HT-29 (cell line): ENCODE results near the gene CCDC90B. TPM values are rescaled to one million over a fixed set of nuclear protein-coding genes. Genes with fewer than 3 reads are reported as not detected.
A peak's percentile ranks its signal among the peaks of the same experiment; 100 is the strongest.
"Not testable (repeated sequence)": the region's sequence is repeated elsewhere in the genome, so short reads cannot be mapped to it uniquely, and the experiment has no call there.

Experiments
- DNase-seq: peaks from one replicate; pipeline ENCODE4 v3.0.0-alpha.2; 2015; ENCODE audit warnings: low spot score
- total RNA-seq: library from RNA; depleted of rRNA; stranded (reverse); fragments of >200 nt; shearing (Covaris generic); gene quantifications from 2 replicates; pipeline ENCODE4 v1.2.3, GENCODE V29; 2014; rRNA removed

Gene CCDC90B
- total RNA-seq: 26.6 and 29.9 TPM in 2 replicates

- peak; percentile 99 for DNase-seq
These were observed at the start of gene CCDC90B for GRCh38 chr11:83285771-83286528. Gene CCDC90B (minus strand): TSS chr11:83286367. CDS start chr11:83285972, 395 bp downstream.

- DNase-seq: no peak
These were observed 49.4 kb upstream of the CCDC90B start for GRCh38 chr11:83335446-83336070.

GRCh38 chr11:83330303-83330702 is 44.1 kb upstream of the CCDC90B start:
- DNase-seq: no peak

GRCh38 chr11:83326326-83326725 is 40.2 kb upstream of the CCDC90B start:
- DNase-seq: no peak

GRCh38 chr11:83319346-83319745 is 33.2 kb upstream of the CCDC90B start:
- no peak for DNase-seq

GRCh38 chr11:83318931-83319330 is 32.8 kb upstream of the CCDC90B start:
- no peak for DNase-seq

- no peak for DNase-seq
These were observed 31.9 kb upstream of the CCDC90B start for GRCh38 chr11:83317757-83318690.

GRCh38 chr11:83316897-83317268 is 30.7 kb upstream of the CCDC90B start:
- not testable (repeated sequence) for DNase-seq

- DNase-seq: not testable (repeated sequence)
These were observed 30.2 kb upstream of the CCDC90B start for GRCh38 chr11:83316143-83316896.

- no peak for DNase-seq
These were observed 26.3 kb upstream of the CCDC90B start for GRCh38 chr11:83312430-83312829.

GRCh38 chr11:83311701-83312100 is 25.5 kb upstream of the CCDC90B start:
- DNase-seq: no peak

GRCh38 chr11:83310718-83311117 is 24.6 kb upstream of the CCDC90B start:
- DNase-seq: peak; percentile 5

- DNase-seq: not testable (repeated sequence)
These were observed 22.4 kb upstream of the CCDC90B start for GRCh38 chr11:83308536-83308935.

GRCh38 chr11:83306200-83307080 is 20.3 kb upstream of the CCDC90B start:
- no peak for DNase-seq

GRCh38 chr11:83303316-83303715 is 17.1 kb upstream of the CCDC90B start:
- DNase-seq: no peak

- DNase-seq: no peak
These were observed 16.0 kb upstream of the CCDC90B start for GRCh38 chr11:83302151-83302550.

- DNase-seq: no peak
These were observed 13.5 kb upstream of the CCDC90B start for GRCh38 chr11:83299681-83300080.

GRCh38 chr11:83294208-83294607 is 8.0 kb upstream of the CCDC90B start:
- DNase-seq: no peak

GRCh38 chr11:83293457-83293774 is 7.2 kb upstream of the CCDC90B start:
- no peak for DNase-seq

GRCh38 chr11:83292709-83293456 is 6.7 kb upstream of the CCDC90B start:
- DNase-seq: peak; percentile 69
